K562 (cell line): ENCODE data around the gene GLT6D1. TPM values are rescaled to one million over a fixed set of nuclear protein-coding genes. Genes with fewer than 3 reads are reported as not detected.

Experiments
- ATAC-seq: fragments of 200-7000 bp; cut with Tn5 transposase; 3 replicates; pipeline ENCODE4 v1.9.1; 2020; ENCODE audit warnings: moderate library complexity
- BruUV-seq: library from RNA; stranded (reverse); fragments of 400-500 nt; replicated peaks from 2 replicates; lab custom pipeline; 2021; lab: Mats Ljungman, UMichigan
- CTCF ChIA-PET: fragments of 300-600 bp; formaldehyde crosslinking; extraction: SDS; loops from one replicate; lab custom pipeline; 2021; ENCODE audit warnings: low intra/inter-chr PET ratio; lab: Yijun Ruan, JAX
- POLR2A ChIA-PET: fragments of 300-600, 350-650 bp; sonication (Branson Sonifier 250); formaldehyde crosslinking; extraction: SDS; loops from one replicate; lab custom pipeline; 2021; ENCODE audit warnings: antibody characterized with exemption, inconsistent platforms; lab: Yijun Ruan, JAX
- DNase-seq, 4 experiments: peaks; one replicate each; pipeline versions ENCODE4 v3.0.0 to v3.0.0-alpha.2; 2011 to 2018; ENCODE audit warnings: low spot score in 3 of 4, mixed read lengths in 3 of 4; ENCODE audit errors: extremely low read depth in 1 of 4
- FAIRE-seq: peaks from 2 replicates; lab custom pipeline; 2011; peaks lifted over from hg19 to GRCh38; lab: Jason Lieb, UNC
- H2AFZ ChIP-seq: 2 replicates; pipeline ENCODE4 v1.6.0; 2011; ENCODE audit warnings: low read depth, low read length, control low read depth, inconsistent platforms
- H3K27ac ChIP-seq: fragments of 200-600 bp; 3 replicates; pipeline ENCODE4 v1.8.0; 2011; ENCODE audit warnings: low read depth, mild to moderate bottlenecking, control low read depth, inconsistent platforms, low read length, moderate library complexity, mixed read lengths; ENCODE audit errors: extremely low read depth
- H3K27me3 ChIP-seq, 2 experiments: fragments of 300-600 bp in 1 of 2; 2 replicates in 1 of 2; 3 replicates in 1 of 2; pipeline versions ENCODE4 v1.6.0 to v1.8.0; 2011; ENCODE audit warnings: inconsistent platforms in 2 of 2, low read length in 2 of 2, mild to moderate bottlenecking in 1 of 2, mixed read lengths in 1 of 2, moderate library complexity in 1 of 2; ENCODE audit not compliant: control insufficient read depth in 2 of 2, insufficient read depth in 2 of 2
- H3K36me3 ChIP-seq: fragments of 300-600 bp; 3 replicates; pipeline ENCODE4 v1.8.0; 2011; ENCODE audit warnings: mild to moderate bottlenecking, low read length, inconsistent platforms; ENCODE audit not compliant: control insufficient read depth, insufficient read depth
- H3K4me1 ChIP-seq, 2 experiments: fragments of 200-600 bp in 1 of 2; replicated peaks in 1 of 2; 2 replicates in 1 of 2; 3 replicates in 1 of 2; pipeline versions ENCODE4 v1.5.1 to v1.8.0; 2011; ENCODE audit warnings: inconsistent platforms in 2 of 2, low read length in 2 of 2, mild to moderate bottlenecking in 1 of 2, mixed read lengths in 1 of 2, moderate library complexity in 1 of 2; ENCODE audit not compliant: control insufficient read depth in 2 of 2, insufficient read depth in 2 of 2
- H3K4me2 ChIP-seq: 2 replicates; pipeline ENCODE4 v1.6.1; 2011; ENCODE audit warnings: low read length, control low read depth, inconsistent platforms, mixed read lengths; ENCODE audit not compliant: insufficient read depth
- H3K4me3 ChIP-seq: fragments of 200-600 bp; sonication (generic), shearing (Covaris generic); 2 replicates; pipeline ENCODE4 v1.5.1; 2016; ENCODE audit warnings: control low read depth, inconsistent platforms
- H3K79me2 ChIP-seq: fragments of 200-600 bp; 3 replicates; pipeline ENCODE4 v1.8.0; 2011; ENCODE audit warnings: low read length, inconsistent platforms; ENCODE audit not compliant: control insufficient read depth, insufficient read depth
- H3K9ac ChIP-seq, 2 experiments: 2 replicates each; pipeline versions ENCODE4 v1.6.0 to v1.6.1; 2011; ENCODE audit warnings: low read depth in 2 of 2, low read length in 2 of 2, control low read depth in 1 of 2, inconsistent platforms in 1 of 2, mild to moderate bottlenecking in 1 of 2, mixed read lengths in 1 of 2; ENCODE audit not compliant: insufficient read depth in 1 of 2
- H3K9me1 ChIP-seq: one replicate; pipeline ENCODE4 v1.6.0; 2011; ENCODE audit warnings: inconsistent platforms, mild to moderate bottlenecking, low read length, moderate library complexity; ENCODE audit not compliant: control insufficient read depth, insufficient read depth
- H3K9me3 ChIP-seq: replicated peaks from 2 replicates; pipeline ENCODE4 v1.5.1; 2011; ENCODE audit warnings: low read depth, low read length, inconsistent platforms; ENCODE audit not compliant: control insufficient read depth, insufficient read depth
- H4K20me1 ChIP-seq: replicated peaks from 2 replicates; pipeline ENCODE4 v1.6.1; 2011; ENCODE audit warnings: low read length, inconsistent platforms, mixed read lengths; ENCODE audit not compliant: control insufficient read depth, insufficient read depth
- ARID2 ChIP-seq: fragments of 450-650 bp; IDR thresholded peaks from 2 replicates; pipeline ENCODE4 v1.6.1; 2017; ENCODE audit warnings: antibody characterized with exemption, mild to moderate bottlenecking
- ATF7 ChIP-seq: fragments of 450-650 bp; IDR thresholded peaks from 2 replicates; pipeline ENCODE4 v1.7.1; 2014; ENCODE audit warnings: mild to moderate bottlenecking, moderate library complexity
- CBFA2T3 ChIP-seq: fragments of 450-650 bp; IDR thresholded peaks from 2 replicates; pipeline ENCODE4 v1.6.1; 2017
- CCAR2 ChIP-seq: fragments of 200-400 bp; formaldehyde crosslinking; IDR thresholded peaks from 2 replicates; pipeline ENCODE4 v1.6.1; 2017; ENCODE audit warnings: mild to moderate bottlenecking, low read depth, low read length
- DMBX1 ChIP-seq: fragments of 250-450 bp; sonication (Bioruptor Pico); IDR thresholded peaks from 2 replicates; pipeline ENCODE4 v1.8.0; 2022; ENCODE audit warnings: inconsistent platforms, mild to moderate bottlenecking, moderate library complexity, borderline replicate concordance
- FOSL1 ChIP-seq: fragments of 200-800 bp; sonication (Bioruptor generic); conservative IDR thresholded peaks from 2 replicates; pipeline ENCODE4 v1.6.1; 2016; ENCODE audit warnings: missing genetic modification characterization, missing compliant biosample characterization
- GABPA ChIP-seq: fragments of 200-800 bp; sonication (Bioruptor generic); conservative IDR thresholded peaks from 2 replicates; pipeline ENCODE4 v1.6.1; 2016; ENCODE audit warnings: low read depth, missing genetic modification characterization, missing compliant biosample characterization
- NCOA2 ChIP-seq, 2 experiments: fragments of 450-650 bp; IDR thresholded peaks; 2 replicates each; pipeline ENCODE4 v1.6.1; 2018; ENCODE audit warnings: mild to moderate bottlenecking in 2 of 2, moderate library complexity in 1 of 2; ENCODE audit not compliant: partially characterized antibody in 2 of 2
- NFIC ChIP-seq: fragments of 450-650 bp; IDR thresholded peaks from 2 replicates; pipeline ENCODE4 v1.6.1; 2017; ENCODE audit warnings: mild to moderate bottlenecking, inconsistent platforms
- PHB2 ChIP-seq: fragments of 450-650 bp; IDR thresholded peaks from 2 replicates; pipeline ENCODE4 v1.6.1; 2017; ENCODE audit warnings: low read depth
- PRDM10 ChIP-seq: fragments of 450-650 bp; IDR thresholded peaks from 2 replicates; pipeline ENCODE4 v1.6.1; 2018; ENCODE audit not compliant: partially characterized antibody
- RBBP5 ChIP-seq: fragments of 200-600 bp; sonication (generic); IDR thresholded peaks from 2 replicates; pipeline ENCODE4 v1.6.1; 2012; ENCODE audit warnings: borderline replicate concordance, mild to moderate bottlenecking, low read length, control low read depth, inconsistent platforms; ENCODE audit not compliant: insufficient read depth, poor library complexity, severe bottlenecking
- SPI1 ChIP-seq: IDR thresholded peaks from 2 replicates; pipeline ENCODE4 v1.6.1; 2011; ENCODE audit warnings: low read depth, low read length, control low read depth, borderline replicate concordance
- STAG1 ChIP-seq: sonication (generic); formaldehyde crosslinking; IDR thresholded peaks from 2 replicates; pipeline ENCODE4 v1.5.0; 2020; ENCODE audit warnings: missing genetic modification reagents, borderline replicate concordance
- YY1 ChIP-seq, 3 experiments: IDR thresholded peaks; 2 replicates each; pipeline ENCODE4 v1.6.1; 2011; ENCODE audit warnings: low read length in 2 of 3, mild to moderate bottlenecking in 2 of 3, moderate library complexity in 2 of 3, borderline replicate concordance in 1 of 3, control low read depth in 1 of 3, low read depth in 1 of 3; ENCODE audit not compliant: insufficient read depth in 3 of 3, insufficient replicate concordance in 2 of 3, control insufficient read depth in 1 of 3, insufficient read length in 1 of 3; ENCODE audit errors: extremely low read depth in 1 of 3
- ZNF274 ChIP-seq: IDR thresholded peaks from 2 replicates; pipeline ENCODE4 v1.6.1; 2011; ENCODE audit warnings: low read depth, mild to moderate bottlenecking, low read length, moderate library complexity, borderline replicate concordance
- ZNF707 ChIP-seq: fragments of 250-450 bp; sonication (Bioruptor Pico); conservative IDR thresholded peaks from 2 replicates; pipeline ENCODE4 v1.8.0; 2022; ENCODE audit warnings: inconsistent platforms, mild to moderate bottlenecking, moderate library complexity
- ZNF778 ChIP-seq: fragments of 450-650 bp; formaldehyde crosslinking; IDR thresholded peaks from 2 replicates; pipeline ENCODE4 v1.4.0; 2020; ENCODE audit warnings: mild to moderate bottlenecking, moderate library complexity
- WGBS: fragments of 100-300 bp; shearing (Covaris generic); methylation state at CpG from one replicate; pipeline ENCODE4 v1.1.6; 2016; ENCODE audit warnings: low coverage, mixed read lengths; ENCODE audit not compliant: insufficient coverage; ENCODE audit errors: missing lambda C conversion rate; 5-methylcytosine and 5-hydroxymethylcytosine counted together
- in situ Hi-C: fragments of 300-500 bp; cut with MboI; formaldehyde crosslinking; loops from 4 replicates; pipeline ENCODE4 v1.15.0; 2018; ENCODE audit warnings: inconsistent platforms, mixed read lengths
- intact Hi-C: fragments of 100-400 bp; cut with micrococcal nuclease; formaldehyde crosslinking; loops from 2 replicates; pipeline ENCODE4 v1.14.2; 2022
- polyA plus RNA-seq, 8 experiments: library from polyadenylated mRNA; depleted of rRNA in 4 of 8; stranded (reverse) in 5 of 8; unstranded in 3 of 8; fragments of >200 nt; fragmentation: Nextera tagmentation in 2 of 8; fragmentation: Illumina TruSeq in 1 of 8; extraction: Ambion mirVana in 2 of 8; extraction: Trizol in 1 of 8; gene quantifications; 2 replicates each; pipeline versions ENCODE4 v1.2.1 to v1.2.3, GENCODE V29; 2011 to 2014; ENCODE audit warnings: inconsistent platforms in 1 of 8, missing spikeins in 1 of 8
- total RNA-seq, 7 experiments: library from RNA; depleted of rRNA in 6 of 7; stranded (reverse); fragments of >200 nt in 6 of 7; fragmentation: Illumina TruSeq in 2 of 7; extraction: Trizol in 2 of 7; gene quantifications; 2 replicates each; pipeline versions ENCODE4 v1.2.1 to v1.2.3, GENCODE V29; 2011 to 2021; ENCODE audit warnings: low replicate concordance in 1 of 7

Gene GLT6D1
- total and polyA plus RNA-seq, 9 of the 15 experiments (the other 6 are each of a cell fraction or from before 2014, with no cell fraction given): not detected

GRCh38 chr9:135676891-135677290 is 37.6 kb upstream of the GLT6D1 start:
- H2AFZ ChIP-seq: no peak overlapping the region
- peaks cover 4% of the 10 kb centered on the region; the same call in 1 of the 2 replicates for H4K20me1 ChIP-seq
- peaks cover 3% of the 10 kb centered on the region for H3K9me1 ChIP-seq
- no peak overlapping the region for H3K9ac ChIP-seq
- DNase-seq (no peak), FAIRE-seq (no peak), ATAC-seq (no peak)
- peaks cover 28 to 60% of the 10 kb centered on the region in 2 experiments for H3K27me3 ChIP-seq
- H3K79me2 ChIP-seq: no peaks in the 10 kb centered on the region
- no peaks in the 10 kb centered on the region for H3K9me3 ChIP-seq
- 2% methylated on average over 9 of the region's 13 CpGs for WGBS
- TF ChIP-seq STAG1 (no peak), NFIC (no peak), ATF7 (no peak), SPI1 (no peak), CCAR2 (no peak), GABPA (tag) (no peak), RBBP5 (no peak), YY1 (IDR thresholded peaks at IDR 0.05; ENCODE audit: borderline replicate concordance in 1 of 3, control insufficient read depth in 1 of 3, extremely low read depth in 1 of 3, insufficient read depth in 3 of 3, insufficient read length in 1 of 3, insufficient replicate concordance in 2 of 3, low read depth in 1 of 3, low read length in 2 of 3) (no peak), ARID2 (no peak), CBFA2T3 (no peak), PRDM10 (no peak), DMBX1 (no peak), ZNF778 (no peak), ZNF707 (CRISPR knock-in tag) (no peak), ZNF274 (no peak), NCOA2 (IDR thresholded peaks at IDR 0.05; ENCODE audit: partially characterized antibody in 2 of 2) (no peak), FOSL1 (no peak), PHB2 (no peak)
- peaks cover 0 to 7% of the 10 kb centered on the region in 2 experiments; a peak in 3 of 5 replicates for H3K4me1 ChIP-seq
- in situ Hi-C loops (no loop called here), intact Hi-C loops (no loop called here)
- no TSS peak for BruUV-seq
- H3K27ac ChIP-seq: no peak overlapping the region
- POLR2A ChIA-PET: interaction anchor here (1.7 kb wide), 1 partner anchor 8 kb away, joined by 4 read pairs; no protein-coding TSS in a partner anchor
- no peak overlapping the region for H3K4me2 ChIP-seq
- H3K36me3 ChIP-seq: no peaks in the 10 kb centered on the region
- H3K4me3 ChIP-seq: no peak overlapping the region
- CTCF ChIA-PET: no interaction called here
